Thoracic aorta (tissue), 2 donors: ENCODE data around the gene ANKRD36. TPM values are rescaled to one million over a fixed set of nuclear protein-coding genes. Genes with fewer than 3 reads are reported as not detected.
"Not testable (repeated sequence)": the region's sequence is repeated elsewhere in the genome, so short reads cannot be mapped to it uniquely, and the experiment has no call there.

Experiments used
- ATAC-seq: fragments of 150-250 bp; one replicate; pipeline ENCODE4 v1.8.0; 2017; ENCODE audit warnings: low read depth; ENCODE audit not compliant: insufficient number of reproducible peaks, low FRiP score
- DNase-seq: peaks from one replicate; pipeline ENCODE4 v3.0.0-alpha.2; 2020; ENCODE audit warnings: low spot score
- H3K27ac ChIP-seq, 2 donors: fragments of 200-600 bp; sonication (generic); 1 replicate in 1 of 2; 2 replicates in 1 of 2; pipeline ENCODE4 v1.5.1; 2016; ENCODE audit warnings: mild to moderate bottlenecking in 2 of 2, moderate library complexity in 2 of 2
- H3K27me3 ChIP-seq: fragments of 200-600 bp; sonication (generic); replicated peaks from 2 replicates; pipeline ENCODE4 v1.6.0; 2016; ENCODE audit warnings: mild to moderate bottlenecking; ENCODE audit not compliant: insufficient read depth
- H3K36me3 ChIP-seq: fragments of 200-600 bp; sonication (generic); one replicate; pipeline ENCODE4 v1.5.1; 2016
- H3K4me1 ChIP-seq, 2 donors: fragments of 200-600 bp; sonication (generic); 1 replicate in 1 of 2; 2 replicates in 1 of 2; pipeline versions ENCODE4 v1.5.1 to v1.6.0; 2016; ENCODE audit warnings: low read depth in 2 of 2, mild to moderate bottlenecking in 1 of 2; ENCODE audit not compliant: control insufficient read depth in 1 of 2
- H3K4me3 ChIP-seq: fragments of 200-600 bp; sonication (generic); 2 replicates; pipeline ENCODE4 v1.5.1; 2016; ENCODE audit warnings: mild to moderate bottlenecking
- H3K9me3 ChIP-seq: fragments of 200-600 bp; sonication (generic); 2 replicates; pipeline ENCODE4 v1.5.1; 2016
- total RNA-seq, 2 donors: library from RNA; depleted of rRNA; stranded (reverse); fragments of >200 nt; gene quantifications; one replicate each; pipeline versions ENCODE4 v1.1.0 to v1.2.3, GENCODE V29; 2016

The ANKRD36 gene
- total RNA-seq, 2 donors from 2014 or later = 48.5 to 54.3 TPM

DNA sequence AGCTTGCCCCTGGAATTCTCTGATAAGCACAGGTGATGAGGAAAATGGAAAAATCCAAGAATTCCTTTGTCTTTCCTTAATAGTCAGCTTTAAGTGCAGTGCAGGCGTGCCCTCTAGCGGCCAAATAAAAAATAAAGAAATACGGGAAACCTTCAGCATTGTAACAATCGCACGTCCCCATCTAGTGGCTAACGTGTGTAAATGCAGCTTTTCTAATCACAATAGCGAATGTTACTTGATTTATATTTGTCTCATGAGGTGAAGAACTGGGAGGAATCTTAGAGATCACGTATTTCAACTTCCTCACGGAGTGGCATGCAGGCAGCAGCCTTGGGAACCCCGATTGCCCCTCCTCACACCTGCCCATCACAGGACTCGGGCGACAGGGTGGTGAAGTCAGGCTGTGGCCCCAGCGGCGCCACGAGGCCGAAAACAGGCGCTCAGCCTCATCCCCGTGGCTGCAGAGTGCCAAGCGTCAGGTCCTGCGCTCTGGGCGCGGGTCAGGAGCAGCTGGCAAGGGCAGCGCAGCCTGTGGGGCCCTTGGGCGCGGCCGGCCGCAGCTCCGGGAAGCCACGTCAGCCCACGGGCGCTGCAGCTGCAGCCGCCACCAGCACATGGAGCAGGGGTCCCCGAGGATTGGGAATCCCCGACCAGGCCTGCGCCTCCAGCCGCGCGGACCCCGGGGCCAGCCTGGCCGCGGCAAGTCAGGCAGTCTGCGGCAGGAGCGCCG, 468 bp upstream of the ANKRD36 start:
- not testable (repeated sequence) for H3K27me3 ChIP-seq, H3K36me3 ChIP-seq, H3K9me3 ChIP-seq, H3K4me1 ChIP-seq
- DNase-seq = peak; percentile 35
- Histone ChIP-seq H3K27ac (peak overlapping the region; percentile 87 to 91), H3K4me3 (peak overlapping the region; percentile 90)
- ATAC-seq = peak; percentile 88

DNA sequence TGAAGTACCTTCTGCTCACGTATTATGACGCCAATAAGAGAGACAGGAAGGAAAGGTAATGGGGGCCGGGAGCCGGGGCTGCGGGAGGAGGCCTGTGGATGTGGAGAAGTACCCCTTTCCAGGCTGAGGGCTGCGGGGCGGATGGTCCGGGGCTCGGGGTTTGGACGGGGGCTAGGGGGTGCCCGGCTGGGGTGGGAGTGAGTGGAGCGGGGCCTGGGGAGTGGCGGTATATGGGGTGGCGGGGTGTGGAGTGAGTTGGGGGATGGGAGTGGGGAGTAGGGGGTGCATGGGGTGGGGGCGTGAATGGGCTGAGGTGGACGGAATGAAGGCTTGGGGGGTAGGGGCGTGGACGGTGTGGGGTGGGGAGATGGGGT, 916 bp downstream of the ANKRD36 start:
- Histone ChIP-seq H3K4me3 (peak overlapping the region; percentile 90), H3K27ac (peak overlapping the region; percentile 87 to 91)
- H3K36me3 ChIP-seq, H3K9me3 ChIP-seq, H3K27me3 ChIP-seq, ATAC-seq, DNase-seq, H3K4me1 ChIP-seq: not testable (repeated sequence)

DNA sequence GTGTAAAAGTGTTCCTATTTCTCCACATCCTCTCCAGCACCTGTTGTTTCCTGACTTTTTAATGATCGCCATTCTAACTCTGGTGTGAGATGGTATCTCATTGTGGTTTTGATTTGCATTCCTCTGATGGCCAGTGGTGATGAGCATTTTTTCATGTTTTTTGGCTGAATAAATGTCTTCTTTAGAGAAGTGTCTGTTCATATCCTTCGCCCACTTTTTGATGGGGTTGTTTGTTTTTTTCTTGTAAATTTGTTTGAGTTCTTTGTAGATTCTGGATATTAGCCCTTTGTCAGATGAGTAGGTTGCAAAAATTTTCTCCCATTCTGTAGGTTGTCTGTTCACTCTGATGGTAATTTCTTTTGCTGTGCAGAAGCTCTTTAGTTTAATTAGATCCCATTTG, 16.1 kb downstream of the ANKRD36 start:
- ATAC-seq, H3K36me3 ChIP-seq, H3K9me3 ChIP-seq, DNase-seq, H3K27ac ChIP-seq, H3K4me3 ChIP-seq, H3K27me3 ChIP-seq, H3K4me1 ChIP-seq: not testable (repeated sequence)

DNA sequence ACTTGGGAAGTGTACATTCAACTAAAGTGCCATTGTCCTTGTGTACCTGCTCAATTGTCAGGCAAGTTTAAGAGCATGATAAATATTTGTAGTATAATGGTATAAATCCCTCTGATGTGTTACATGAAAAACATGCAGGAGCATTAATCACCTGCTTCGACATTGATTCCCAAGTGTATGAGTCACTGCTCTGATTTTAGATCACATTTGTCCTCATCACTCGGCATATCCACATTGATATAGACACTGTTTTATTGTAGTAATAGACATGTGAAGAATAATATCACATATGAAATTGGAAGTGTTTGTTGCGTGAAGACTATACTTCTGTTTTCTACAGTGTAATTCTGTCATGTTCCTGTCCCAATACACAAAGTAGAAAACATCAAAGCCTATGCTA, 31.1 kb downstream of the ANKRD36 start:
- H3K27ac ChIP-seq, ATAC-seq, H3K27me3 ChIP-seq, H3K9me3 ChIP-seq, H3K4me3 ChIP-seq, H3K4me1 ChIP-seq, H3K36me3 ChIP-seq, DNase-seq: not testable (repeated sequence)

DNA sequence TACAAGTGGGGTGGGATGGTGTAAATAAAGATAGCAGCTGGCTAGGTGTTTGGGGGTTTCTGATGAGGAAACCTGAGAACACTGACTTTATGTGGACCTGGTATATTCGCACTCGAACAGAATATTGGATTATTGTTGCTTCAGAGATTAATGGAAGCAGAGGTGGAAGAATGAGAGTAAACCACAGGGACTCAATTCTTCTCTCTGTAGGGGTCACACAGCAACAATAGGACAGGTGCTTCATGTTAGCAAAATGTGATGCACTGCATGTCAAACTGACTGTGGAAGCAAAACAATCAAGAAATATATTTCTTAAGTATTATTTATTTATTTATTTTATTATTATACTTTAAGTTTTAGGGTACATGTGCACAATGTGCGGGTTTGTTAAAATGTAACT, 53.6 kb downstream of the ANKRD36 start:
- H3K4me3 ChIP-seq, H3K4me1 ChIP-seq, H3K36me3 ChIP-seq, H3K9me3 ChIP-seq, H3K27me3 ChIP-seq, ATAC-seq, DNase-seq, H3K27ac ChIP-seq: not testable (repeated sequence)

DNA sequence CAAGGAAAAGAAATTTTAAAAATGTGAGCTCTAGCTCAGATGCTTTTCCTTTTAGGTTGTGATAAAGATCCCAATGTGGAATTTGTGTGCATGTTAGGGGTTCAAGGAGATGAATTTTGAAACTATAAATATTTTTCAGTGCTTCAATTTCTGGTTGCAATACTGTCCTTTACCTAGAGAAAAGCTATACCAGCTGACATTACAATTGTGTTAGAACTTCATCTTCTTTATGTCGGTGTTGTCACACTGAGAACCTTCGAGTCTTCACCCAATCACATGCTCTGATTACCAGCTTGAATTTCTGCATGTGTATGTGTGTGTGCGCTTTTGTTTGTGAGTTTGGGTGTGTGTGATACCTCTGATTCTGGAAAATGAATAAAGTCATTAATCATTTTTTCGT, 55.0 kb downstream of the ANKRD36 start:
- H3K9me3 ChIP-seq, H3K27ac ChIP-seq, H3K36me3 ChIP-seq, H3K4me3 ChIP-seq, ATAC-seq, H3K27me3 ChIP-seq, DNase-seq, H3K4me1 ChIP-seq: not testable (repeated sequence)

DNA sequence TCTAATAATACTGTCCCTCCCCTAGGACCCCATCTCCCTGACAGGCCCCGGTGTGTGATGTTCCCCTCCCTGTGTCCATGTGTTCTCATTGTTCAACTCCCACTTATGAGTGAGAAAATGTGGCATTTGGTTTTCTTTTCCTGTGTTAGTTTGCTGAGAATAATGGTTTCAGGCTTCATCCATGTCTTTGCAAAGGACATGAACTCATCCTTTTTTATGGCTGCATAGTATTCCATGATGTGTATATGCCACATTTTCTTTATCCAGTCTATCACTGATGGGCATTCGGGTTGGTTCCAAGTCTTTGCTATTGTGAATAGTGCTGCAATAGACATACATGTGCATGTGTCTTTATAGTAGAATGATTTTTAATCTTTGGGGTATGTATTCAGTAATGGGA, 55.6 kb downstream of the ANKRD36 start:
- not testable (repeated sequence) for H3K27me3 ChIP-seq, H3K4me3 ChIP-seq, H3K4me1 ChIP-seq, H3K36me3 ChIP-seq, H3K27ac ChIP-seq, H3K9me3 ChIP-seq, ATAC-seq, DNase-seq

DNA sequence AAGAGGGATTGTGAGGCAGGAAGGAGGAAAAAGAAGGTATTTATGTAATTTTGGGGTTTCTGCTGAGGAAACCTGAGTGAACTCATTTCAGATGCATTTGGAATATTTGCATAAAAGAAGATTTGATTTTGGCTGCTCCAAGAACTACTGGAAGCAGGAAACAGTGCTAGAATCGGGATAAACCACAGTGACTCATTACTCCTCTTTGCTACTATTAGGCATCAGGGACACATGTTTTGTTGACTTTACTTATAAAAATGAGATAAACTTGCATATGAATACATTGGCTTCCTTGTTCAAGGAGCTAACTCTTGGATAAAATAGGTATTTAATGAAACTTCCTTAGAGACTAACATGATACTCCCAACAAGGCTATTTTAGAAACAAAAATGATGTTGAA, 67.4 kb downstream of the ANKRD36 start:
- not testable (repeated sequence) for H3K36me3 ChIP-seq, H3K4me1 ChIP-seq, H3K9me3 ChIP-seq, H3K4me3 ChIP-seq, H3K27ac ChIP-seq, DNase-seq, ATAC-seq, H3K27me3 ChIP-seq

DNA sequence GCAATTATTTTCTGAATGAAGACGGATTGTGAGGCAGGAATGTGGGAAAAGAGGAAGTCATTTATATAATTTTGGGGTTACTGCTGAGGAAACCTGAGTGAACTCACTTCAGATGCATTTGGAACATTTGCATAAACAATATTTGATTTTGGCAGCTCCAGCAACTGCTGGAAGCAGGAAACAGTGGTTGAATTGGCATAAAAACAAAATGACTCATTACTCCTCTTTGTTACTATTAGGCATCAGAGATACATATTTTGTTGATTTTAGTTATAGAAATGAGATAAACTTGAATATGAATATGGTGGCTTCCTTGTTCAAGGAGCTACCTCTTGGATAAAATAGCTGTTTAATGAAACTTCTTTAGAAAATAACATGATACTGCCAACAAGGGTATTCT, 82.4 kb downstream of the ANKRD36 start:
- not testable (repeated sequence) for H3K27ac ChIP-seq, ATAC-seq, H3K4me1 ChIP-seq, DNase-seq, H3K9me3 ChIP-seq, H3K4me3 ChIP-seq, H3K27me3 ChIP-seq
- peaks cover 31% of the 10 kb centered on the region for H3K36me3 ChIP-seq

DNA sequence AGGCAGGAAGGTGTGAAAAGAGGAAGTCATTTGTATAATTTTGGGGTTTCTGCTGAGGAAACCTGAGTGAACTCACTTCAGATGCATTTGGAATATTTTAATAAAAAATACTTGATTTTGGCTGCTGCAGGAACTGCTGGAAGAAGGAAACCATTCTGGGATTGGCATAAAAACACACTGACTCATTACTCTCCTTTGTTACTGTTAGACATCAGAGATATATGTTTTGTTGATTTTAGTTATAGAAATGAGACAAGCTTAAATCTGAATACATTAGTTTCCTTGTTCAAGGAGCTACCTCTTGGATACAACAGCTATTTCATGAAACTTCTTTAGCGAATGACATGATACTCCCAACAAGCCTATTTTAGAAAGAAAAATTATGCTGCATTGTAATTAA, 84.3 kb downstream of the ANKRD36 start:
- H3K9me3 ChIP-seq, H3K4me3 ChIP-seq, H3K27me3 ChIP-seq, DNase-seq, ATAC-seq, H3K27ac ChIP-seq, H3K4me1 ChIP-seq: not testable (repeated sequence)
- H3K36me3 ChIP-seq = peaks cover 17% of the 10 kb centered on the region

DNA sequence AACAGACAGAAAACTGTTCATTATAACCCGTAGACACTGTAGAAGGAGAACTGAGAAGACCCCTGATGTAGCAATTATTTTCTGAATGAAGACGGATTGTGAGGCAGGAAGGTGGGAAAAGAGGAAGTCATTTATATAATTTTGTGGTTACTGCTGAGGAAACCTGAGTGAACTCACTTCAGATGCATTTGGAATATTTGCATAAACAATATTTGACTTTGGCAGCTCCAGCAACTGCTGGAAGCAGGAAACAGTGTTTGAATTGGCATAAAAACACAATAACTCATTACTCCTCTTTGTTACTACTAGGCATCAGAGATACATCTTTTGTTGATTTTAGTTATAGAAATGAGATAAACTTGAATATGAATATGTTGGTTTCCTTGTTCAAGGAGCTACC, 87.9 kb downstream of the ANKRD36 start:
- not testable (repeated sequence) for DNase-seq, H3K27ac ChIP-seq, H3K4me1 ChIP-seq, H3K27me3 ChIP-seq, H3K9me3 ChIP-seq, H3K4me3 ChIP-seq, ATAC-seq
- peaks cover 13% of the 10 kb centered on the region for H3K36me3 ChIP-seq

DNA sequence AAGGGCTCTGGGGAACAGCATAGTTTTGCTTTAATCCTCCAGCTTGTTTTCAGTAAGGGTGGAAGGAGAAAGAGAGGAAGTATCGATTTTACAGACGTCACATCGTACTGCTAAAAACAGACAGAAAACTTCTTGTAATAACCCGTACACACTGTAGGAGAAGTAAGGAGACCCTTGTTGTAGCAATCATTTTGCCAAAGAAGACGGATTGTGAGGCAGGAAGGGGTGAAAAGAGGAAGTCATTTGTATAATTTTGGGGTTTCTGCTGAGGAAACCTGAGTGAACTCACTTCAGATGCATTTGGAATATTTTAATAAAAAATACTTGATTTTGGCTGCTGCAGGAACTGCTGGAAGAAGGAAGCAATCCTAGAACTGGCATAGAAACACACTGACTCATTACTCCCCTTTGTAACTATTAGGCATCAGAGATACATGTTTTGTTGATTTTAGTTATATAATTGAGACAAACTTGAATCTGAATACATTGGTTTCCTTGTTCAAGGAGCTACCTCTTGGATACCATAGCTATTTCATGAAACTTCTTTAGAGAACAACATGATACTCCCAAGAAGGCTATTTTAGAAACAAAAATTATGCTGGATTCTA, 89.8 kb downstream of the ANKRD36 start:
- not testable (repeated sequence) for H3K27me3 ChIP-seq, H3K36me3 ChIP-seq, H3K4me3 ChIP-seq, H3K4me1 ChIP-seq, DNase-seq, H3K27ac ChIP-seq, ATAC-seq, H3K9me3 ChIP-seq
